NCI-H2029 (cell line): ENCODE data around the gene PLEKHA4.
A peak's percentile ranks its signal among the peaks of the same experiment; 100 is the strongest.
"Not testable (repeated sequence)": the region's sequence is repeated elsewhere in the genome, so short reads cannot be mapped to it uniquely, and the experiment has no call there.

ENCODE experiments used
- DNase-seq: peaks from one replicate; lab custom pipeline; 2025; lab: John Stamatoyannopoulos, UW

PLEKHA4 gene

DNA sequence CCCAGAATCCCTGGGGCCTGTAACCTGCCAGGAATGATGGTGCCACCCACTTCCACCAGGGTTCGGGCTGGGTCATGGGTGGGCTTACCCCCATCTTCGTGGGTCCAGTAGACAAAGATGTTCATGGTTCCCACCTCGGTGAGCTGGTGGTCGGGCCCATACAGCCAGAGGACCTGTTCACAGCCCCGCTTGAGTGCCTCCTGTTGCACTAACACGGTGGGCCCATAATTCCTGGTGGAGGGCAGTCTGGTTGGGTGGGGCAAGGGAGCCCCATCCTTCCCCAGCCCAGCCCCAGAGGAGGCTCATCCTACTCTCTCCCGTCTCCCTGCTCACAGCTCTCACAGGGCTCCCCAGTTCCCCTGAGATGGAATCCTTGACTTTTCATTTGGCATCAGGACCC is 71.3 kb downstream of the PLEKHA4 start:
- no peak for DNase-seq

DNA sequence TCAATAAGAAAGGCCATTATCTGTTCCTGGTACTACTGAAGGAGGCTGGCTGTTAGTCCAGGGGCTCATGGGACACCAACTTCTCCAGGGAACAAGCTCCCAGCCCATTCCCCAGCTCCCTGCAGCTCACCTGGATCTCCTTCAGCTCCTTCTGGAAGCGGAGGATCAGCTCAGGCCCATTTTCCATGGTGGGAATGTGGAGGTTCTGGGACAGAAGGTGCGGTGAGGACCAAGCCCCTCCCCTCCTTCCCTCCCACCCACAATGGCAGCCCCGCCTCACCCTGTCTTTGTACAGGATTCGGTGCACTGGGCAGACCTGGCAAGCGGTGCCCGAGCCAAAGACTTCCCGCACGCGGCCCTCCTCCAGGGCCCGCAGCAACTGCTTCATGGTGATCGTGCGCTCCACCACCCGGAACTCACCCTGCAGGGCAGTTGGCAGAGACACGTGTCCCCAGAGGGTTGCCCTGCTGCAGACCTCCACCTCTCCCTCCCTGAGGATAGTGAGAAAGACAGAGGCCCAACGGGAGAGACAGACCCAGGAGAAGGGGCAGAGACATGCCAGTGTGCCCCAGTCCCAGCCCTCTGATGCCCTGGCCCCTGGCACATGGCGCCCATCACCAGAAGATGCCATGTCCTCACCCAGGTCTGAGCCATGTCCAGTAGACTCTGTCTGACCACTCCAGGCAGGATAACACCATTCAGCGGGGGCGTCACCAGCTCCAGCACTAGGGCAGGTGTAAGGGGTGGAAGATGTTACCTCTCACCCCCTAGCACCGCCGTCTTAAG is 71.9 kb downstream of the PLEKHA4 start:
- DNase-seq, result no peak

DNA sequence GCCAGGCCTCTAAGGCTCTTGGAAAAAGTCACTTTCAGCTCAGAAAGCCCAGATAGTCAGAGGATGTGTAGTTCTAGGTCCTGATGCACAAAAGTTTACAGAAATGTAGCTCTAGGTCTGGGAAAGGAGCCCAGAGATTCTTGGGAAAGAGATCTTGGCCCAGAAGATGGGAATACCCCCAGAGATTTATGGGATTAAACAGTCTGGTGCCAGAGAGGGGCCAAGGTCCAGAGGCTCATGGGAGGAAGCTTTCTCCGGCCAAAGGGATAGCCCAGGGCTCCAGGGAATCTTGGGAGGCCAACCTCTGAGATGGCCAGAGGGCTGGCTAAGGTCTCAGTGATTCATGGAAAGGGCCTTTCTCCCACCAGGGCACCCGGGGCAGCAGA is 72.7 kb downstream of the PLEKHA4 start:
- DNase-seq, result no peak

DNA sequence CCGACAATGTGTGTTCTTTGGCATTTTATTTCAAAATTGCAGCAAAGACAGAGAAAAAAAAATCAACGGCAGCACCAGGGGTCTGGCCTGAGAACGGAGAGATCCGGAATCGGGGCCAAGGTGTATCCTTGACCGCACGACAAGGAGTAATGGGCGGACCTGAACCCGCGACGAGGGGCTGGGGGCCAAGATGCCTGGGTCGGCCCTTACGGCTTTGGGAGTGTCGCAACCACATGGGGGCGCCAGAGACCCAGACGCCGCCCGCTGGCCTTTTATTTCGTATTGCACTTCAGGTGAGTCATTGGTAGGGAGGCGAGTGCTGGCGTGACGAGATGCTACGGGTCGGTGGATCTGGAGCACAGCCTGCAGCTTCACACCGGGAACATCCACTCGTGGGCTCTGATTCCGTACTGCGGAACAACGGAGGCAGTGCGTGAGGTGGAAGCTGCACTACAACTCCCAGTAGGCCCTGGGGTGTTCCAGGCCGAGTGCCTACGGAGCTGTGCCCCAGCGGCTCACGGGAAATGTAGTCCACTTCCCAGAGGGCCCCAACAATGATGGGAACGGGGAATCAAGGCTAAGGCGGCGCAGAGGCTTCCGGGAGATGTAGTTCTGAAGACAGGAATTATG is 73.2 kb downstream of the PLEKHA4 start:
- peak; percentile 84 for DNase-seq

DNA sequence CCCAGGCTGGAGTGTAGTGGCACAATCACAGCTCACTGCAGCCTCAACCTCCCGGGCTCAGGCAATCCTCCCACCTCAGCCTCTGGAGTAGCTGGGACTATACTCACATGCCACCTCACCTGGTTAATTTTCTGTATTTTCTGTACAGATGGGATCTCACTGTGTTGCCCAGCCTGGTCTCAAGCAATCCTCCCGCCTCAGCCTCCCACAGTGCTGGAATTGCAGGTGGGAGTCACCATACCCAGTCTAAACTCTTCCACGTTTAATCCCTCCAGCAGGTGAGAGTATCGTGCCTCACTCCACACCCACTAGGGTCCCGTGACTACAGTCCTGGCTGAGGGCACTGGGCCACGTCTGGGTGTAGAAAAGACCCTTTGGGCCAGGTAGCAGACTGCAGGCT is 74.1 kb downstream of the PLEKHA4 start:
- no peak for DNase-seq

DNA sequence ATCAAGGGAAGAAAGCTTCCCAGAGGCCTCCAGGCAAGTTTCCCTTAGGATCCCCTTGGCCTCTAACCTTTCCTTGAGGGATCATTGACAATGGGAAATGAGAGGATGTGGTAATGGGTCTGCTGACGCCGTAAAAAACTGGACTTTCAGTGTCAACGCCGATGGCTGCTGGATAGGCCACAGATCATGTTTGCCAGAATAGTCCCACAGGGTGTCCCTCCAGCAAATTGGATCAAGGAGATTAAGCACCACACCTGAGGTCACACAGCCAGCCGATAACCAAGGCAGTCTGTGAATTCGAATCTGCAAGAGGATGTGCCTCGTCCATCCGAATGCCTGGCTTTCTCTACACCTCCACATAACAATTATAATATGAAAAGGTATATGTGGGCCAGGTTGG is 75.1 kb downstream of the PLEKHA4 start:
- DNase-seq, result no peak

DNA sequence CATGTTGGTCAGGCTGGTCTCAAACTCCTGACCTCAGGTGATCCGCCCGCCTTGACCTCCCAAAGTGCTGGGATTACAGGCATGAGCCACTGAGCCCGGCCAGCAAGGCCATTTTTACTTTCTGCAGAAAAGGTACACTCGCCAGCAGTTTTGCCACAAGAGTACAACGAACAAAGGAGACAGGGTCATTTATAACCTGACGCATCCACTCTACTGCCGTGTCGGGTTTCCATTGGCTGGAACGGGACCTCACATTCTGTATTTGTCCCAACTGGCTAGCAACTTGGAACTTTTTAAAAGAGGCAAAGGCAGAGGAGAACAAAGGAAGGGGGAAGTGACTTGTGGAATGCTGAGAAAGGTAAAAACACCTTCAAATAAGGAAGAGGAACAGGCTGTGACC is 81.1 kb downstream of the PLEKHA4 start:
- not testable (repeated sequence) for DNase-seq
